H9 (cell line): ENCODE data around the gene RTN4R. TPM values are rescaled to one million over a fixed set of nuclear protein-coding genes. Genes with fewer than 3 reads are reported as not detected.
"Not testable (repeated sequence)": the region's sequence is repeated elsewhere in the genome, so short reads cannot be mapped to it uniquely, and the experiment has no call there.

Source experiments
- DNase-seq: peaks from one replicate; pipeline ENCODE4 v3.0.0-alpha.2; 2017
- H2AFZ ChIP-seq: one replicate; pipeline ENCODE4 v1.6.1; 2013; ENCODE audit warnings: mild to moderate bottlenecking, low read length, control low read depth, moderate library complexity
- H2AK5ac ChIP-seq: 2 replicates; pipeline ENCODE4 v1.6.1; 2013; ENCODE audit warnings: low read length, control low read depth, mixed read lengths; ENCODE audit not compliant: insufficient read length
- H2BK120ac ChIP-seq: one replicate; pipeline ENCODE4 v1.6.1; 2013; ENCODE audit warnings: low read depth, mild to moderate bottlenecking, low read length, control low read depth, inconsistent platforms; ENCODE audit not compliant: poor library complexity, severe bottlenecking
- H2BK12ac ChIP-seq: 2 replicates; pipeline ENCODE4 v1.6.1; 2013; ENCODE audit warnings: low read length, control low read depth, mixed read lengths, low read depth; ENCODE audit not compliant: insufficient read length
- H2BK15ac ChIP-seq: 2 replicates; pipeline ENCODE4 v1.6.1; 2013; ENCODE audit warnings: low read depth, low read length, control low read depth
- H2BK20ac ChIP-seq: one replicate; pipeline ENCODE4 v1.6.1; 2013; ENCODE audit warnings: low read depth, mild to moderate bottlenecking, low read length, control low read depth, inconsistent platforms; ENCODE audit not compliant: poor library complexity, severe bottlenecking
- H2BK5ac ChIP-seq: 2 replicates; pipeline ENCODE4 v1.6.1; 2013; ENCODE audit warnings: low read length, control low read depth, mixed read lengths; ENCODE audit not compliant: insufficient read length
- H3K14ac ChIP-seq: 2 replicates; pipeline ENCODE4 v1.6.1; 2013; ENCODE audit warnings: low read length, control low read depth; ENCODE audit not compliant: insufficient read depth
- H3K18ac ChIP-seq: 2 replicates; pipeline ENCODE4 v1.6.1; 2013; ENCODE audit warnings: low read depth, mild to moderate bottlenecking, mixed read lengths, low read length, control low read depth; ENCODE audit not compliant: insufficient read length
- H3K23ac ChIP-seq: 2 replicates; pipeline ENCODE4 v1.6.1; 2013; ENCODE audit warnings: low read length, control low read depth, mixed read lengths, low read depth; ENCODE audit not compliant: insufficient read length
- H3K23me2 ChIP-seq: 2 replicates; pipeline ENCODE4 v1.6.1; 2013; ENCODE audit warnings: low read depth, mild to moderate bottlenecking, mixed read lengths, low read length, control low read depth; ENCODE audit not compliant: insufficient read length, poor library complexity, severe bottlenecking
- H3K27ac ChIP-seq: 2 replicates; pipeline ENCODE4 v1.5.1; 2013; ENCODE audit warnings: low read length, control low read depth, mixed read lengths, low read depth; ENCODE audit not compliant: insufficient read length
- H3K27me3 ChIP-seq: 2 replicates; pipeline ENCODE4 v1.6.1; 2013; ENCODE audit warnings: low read length, control low read depth, inconsistent platforms; ENCODE audit not compliant: insufficient read depth
- H3K4ac ChIP-seq: 2 replicates; pipeline ENCODE4 v1.6.1; 2013; ENCODE audit warnings: low read depth, mild to moderate bottlenecking, control low read depth, inconsistent platforms, low read length, moderate library complexity
- H3K4me1 ChIP-seq: 2 replicates; pipeline ENCODE4 v1.6.1; 2013; ENCODE audit warnings: low read length, control low read depth, inconsistent platforms; ENCODE audit not compliant: insufficient read depth
- H3K4me2 ChIP-seq: 2 replicates; pipeline ENCODE4 v1.6.1; 2013; ENCODE audit warnings: low read length, control low read depth, mixed read lengths; ENCODE audit not compliant: insufficient read length, insufficient read depth
- H3K56ac ChIP-seq: 2 replicates; pipeline ENCODE4 v1.6.1; 2013; ENCODE audit warnings: low read depth, mild to moderate bottlenecking, mixed read lengths, low read length, control low read depth; ENCODE audit not compliant: insufficient read length
- H3K79me1 ChIP-seq: 2 replicates; pipeline ENCODE4 v1.6.1; 2013; ENCODE audit warnings: low read depth, mild to moderate bottlenecking, moderate library complexity, low read length, control low read depth, inconsistent platforms; ENCODE audit not compliant: insufficient read depth, poor library complexity, severe bottlenecking
- H3K79me2 ChIP-seq: 2 replicates; pipeline ENCODE4 v1.6.1; 2013; ENCODE audit warnings: low read length, control low read depth, inconsistent platforms; ENCODE audit not compliant: insufficient read depth
- H3K9ac ChIP-seq: 2 replicates; pipeline ENCODE4 v1.6.1; 2013; ENCODE audit warnings: low read length, control low read depth, mixed read lengths; ENCODE audit not compliant: insufficient read length; ENCODE audit errors: extremely low read depth
- H3K9me3 ChIP-seq: one replicate; pipeline ENCODE4 v1.6.1; 2013; ENCODE audit warnings: low read depth, low read length, inconsistent platforms; ENCODE audit not compliant: control insufficient read depth
- H3T11ph ChIP-seq: one replicate; pipeline ENCODE4 v1.6.1; 2013; ENCODE audit warnings: mild to moderate bottlenecking, low read length, control low read depth, inconsistent platforms
- H4K20me1 ChIP-seq: one replicate; pipeline ENCODE4 v1.6.1; 2013; ENCODE audit not compliant: control insufficient read depth, insufficient read length, insufficient read depth
- H4K5ac ChIP-seq: 2 replicates; pipeline ENCODE4 v1.6.1; 2013; ENCODE audit warnings: low read depth, mild to moderate bottlenecking, mixed read lengths, low read length, control low read depth; ENCODE audit not compliant: insufficient read length
- H4K8ac ChIP-seq: replicated peaks from 2 replicates; pipeline ENCODE4 v1.6.1; 2013; ENCODE audit warnings: low read length, control low read depth, mixed read lengths, low read depth; ENCODE audit not compliant: insufficient read length
- H4K91ac ChIP-seq: 2 replicates; pipeline ENCODE4 v1.6.1; 2013; ENCODE audit warnings: low read depth, mild to moderate bottlenecking, moderate library complexity, mixed read lengths, low read length, control low read depth; ENCODE audit not compliant: insufficient read length
- H3K27ac Mint-ChIP-seq, 3 experiments: 2 replicates in 2 of 3; 3 replicates in 1 of 3; pipeline ENCODE4 v1.8.0; 2020 to 2021; ENCODE audit warnings: mixed read lengths in 3 of 3, mild to moderate bottlenecking in 1 of 3, moderate library complexity in 1 of 3
- H3K27me3 Mint-ChIP-seq: 2 replicates; pipeline ENCODE4 v1.8.0; 2021; ENCODE audit warnings: low read depth, mild to moderate bottlenecking, moderate library complexity, mixed read lengths
- H3K36me3 Mint-ChIP-seq, 3 experiments: 2 replicates in 2 of 3; 3 replicates in 1 of 3; pipeline ENCODE4 v1.8.0; 2020 to 2021; ENCODE audit warnings: low read depth in 3 of 3, mixed read lengths in 3 of 3; ENCODE audit not compliant: insufficient read depth in 1 of 3
- H3K4me1 Mint-ChIP-seq, 2 experiments: 2 replicates each; pipeline ENCODE4 v1.8.0; 2020; ENCODE audit warnings: mixed read lengths in 2 of 2
- H3K4me3 Mint-ChIP-seq, 2 experiments: 2 replicates in 1 of 2; 3 replicates in 1 of 2; pipeline ENCODE4 v1.8.0; 2020 to 2021; ENCODE audit warnings: mild to moderate bottlenecking in 2 of 2, mixed read lengths in 2 of 2, moderate library complexity in 1 of 2
- H3K9me3 Mint-ChIP-seq, 2 experiments: 2 replicates in 1 of 2; 3 replicates in 1 of 2; pipeline ENCODE4 v1.8.0; 2020; ENCODE audit warnings: mild to moderate bottlenecking in 2 of 2, mixed read lengths in 2 of 2, moderate library complexity in 1 of 2
- WGBS: extraction: QIAGEN DNeasy Blood & Tissue Kit; methylation state at CpG from one replicate; pipeline ENCODE4 v1.1.7; 2013; ENCODE audit warnings: missing lambda C conversion rate, low lambda C conversion rate, mixed read lengths; ENCODE audit not compliant: insufficient read length; ENCODE audit errors: extremely low coverage; 5-methylcytosine and 5-hydroxymethylcytosine counted together
- total RNA-seq: library from RNA; stranded (reverse); gene quantifications from 2 replicates; pipeline ENCODE4 v1.2.1, GENCODE V29; 2021
- TF ChIP-seq, protein P1 (sequence below): fragments of 200-600 bp; sonication (generic); conservative IDR thresholded peaks from 3 replicates; pipeline ENCODE4 v1.8.0; 2021; ENCODE audit warnings: antibody characterized with exemption, mild to moderate bottlenecking

The RTN4R gene
- total RNA-seq, 1 experiment from 2014 or later, result 19.0 TPM

- Histone ChIP-seq H2BK15ac (no peak overlapping the region), H4K5ac (no peak overlapping the region), H3K79me2 (no peaks in the 10 kb centered on the region; the same call in 1 of the 2 replicates), H3K56ac (no peak overlapping the region), H3K9me3 (no peaks in the 10 kb centered on the region), H3K23ac (no peak overlapping the region), H2BK120ac (no peak overlapping the region), H3K27ac (no peak overlapping the region), H3K4me1 (no peaks in the 10 kb centered on the region), H2BK5ac (no peak overlapping the region), H3K14ac (no peak overlapping the region), H4K20me1 (no peaks in the 10 kb centered on the region), H3T11ph (no peak overlapping the region), H3K23me2 (peaks cover 13% of the 10 kb centered on the region), H2BK12ac (no peak overlapping the region), H3K4me2 (no peak overlapping the region), H3K27me3 (no peaks in the 10 kb centered on the region), H4K8ac (no peak overlapping the region), H2AK5ac (no peak overlapping the region), H2AFZ (no peak overlapping the region), H3K18ac (no peak overlapping the region), H3K79me1 (no peaks in the 10 kb centered on the region), H3K9ac (no peak overlapping the region), H3K4ac (no peak overlapping the region), H2BK20ac (no peak overlapping the region), H4K91ac (no peak overlapping the region)
- Mint-ChIP-seq H3K4me3 (no peak overlapping the region), H3K36me3 (no peaks in the 10 kb centered on the region; a peak in 1 of 7 replicates), H3K4me1 (peaks cover 4 to 9% of the 10 kb centered on the region in 2 experiments), H3K27me3 (no peaks in the 10 kb centered on the region; the same call in 1 of the 2 replicates), H3K27ac (peak overlapping the region in 1 of 3 experiments; percentile 66; a peak in 2 of 7 replicates), H3K9me3 (no peaks in the 10 kb centered on the region)
- WGBS, result no CpG with 5 or more reads among the region's 21 CpGs
- DNase-seq, result no peak
- TF ChIP-seq, protein P1, sequence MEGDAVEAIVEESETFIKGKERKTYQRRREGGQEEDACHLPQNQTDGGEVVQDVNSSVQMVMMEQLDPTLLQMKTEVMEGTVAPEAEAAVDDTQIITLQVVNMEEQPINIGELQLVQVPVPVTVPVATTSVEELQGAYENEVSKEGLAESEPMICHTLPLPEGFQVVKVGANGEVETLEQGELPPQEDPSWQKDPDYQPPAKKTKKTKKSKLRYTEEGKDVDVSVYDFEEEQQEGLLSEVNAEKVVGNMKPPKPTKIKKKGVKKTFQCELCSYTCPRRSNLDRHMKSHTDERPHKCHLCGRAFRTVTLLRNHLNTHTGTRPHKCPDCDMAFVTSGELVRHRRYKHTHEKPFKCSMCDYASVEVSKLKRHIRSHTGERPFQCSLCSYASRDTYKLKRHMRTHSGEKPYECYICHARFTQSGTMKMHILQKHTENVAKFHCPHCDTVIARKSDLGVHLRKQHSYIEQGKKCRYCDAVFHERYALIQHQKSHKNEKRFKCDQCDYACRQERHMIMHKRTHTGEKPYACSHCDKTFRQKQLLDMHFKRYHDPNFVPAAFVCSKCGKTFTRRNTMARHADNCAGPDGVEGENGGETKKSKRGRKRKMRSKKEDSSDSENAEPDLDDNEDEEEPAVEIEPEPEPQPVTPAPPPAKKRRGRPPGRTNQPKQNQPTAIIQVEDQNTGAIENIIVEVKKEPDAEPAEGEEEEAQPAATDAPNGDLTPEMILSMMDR, result no peak
These were observed 3.3 kb downstream of the RTN4R start for GRCh38 chr22:20264614-20265452.

DNA sequence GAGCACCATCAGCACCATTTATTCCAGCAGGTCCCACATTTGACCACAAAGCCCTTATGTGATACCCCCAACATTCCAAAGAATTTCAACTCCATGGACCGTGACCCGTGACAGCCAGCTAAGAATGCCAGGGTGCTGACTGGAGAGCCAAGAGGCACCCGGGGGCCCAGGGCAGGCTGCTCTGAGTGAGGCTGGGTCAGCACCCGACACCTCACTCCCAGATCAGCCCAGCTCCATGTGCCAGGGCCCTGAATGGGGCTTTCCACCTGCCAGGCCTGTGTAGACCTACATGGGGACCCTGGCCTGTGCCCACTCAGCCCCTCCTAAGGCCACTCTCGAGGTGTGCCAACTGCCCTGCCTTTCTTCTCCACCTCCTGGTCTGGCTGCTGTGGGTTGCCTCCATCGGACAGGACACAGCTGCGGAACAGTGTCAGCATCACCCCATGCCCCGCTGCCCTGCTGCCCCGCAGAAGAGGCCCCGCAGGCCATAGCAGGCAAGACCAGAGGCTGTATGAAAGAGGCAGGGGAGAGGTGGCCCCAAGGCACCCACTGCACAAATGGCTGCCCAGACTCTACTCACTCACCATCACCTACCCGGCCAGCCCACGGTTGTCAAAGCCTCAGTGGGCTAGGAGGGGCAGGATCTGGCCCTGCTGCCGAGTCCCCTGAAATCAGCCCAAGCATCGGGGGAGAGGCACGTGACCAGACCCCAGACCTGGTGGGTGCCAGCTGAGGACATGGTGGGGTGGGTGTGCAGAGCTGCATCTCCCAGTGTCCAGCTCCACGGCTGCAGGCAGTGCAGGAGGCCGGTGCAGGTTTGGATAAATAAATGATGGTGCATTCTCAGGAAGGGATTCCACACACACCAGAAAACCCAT, 4.5 kb downstream of the RTN4R start:
- not testable (repeated sequence) for H3T11ph ChIP-seq, H3K4ac ChIP-seq, H4K20me1 ChIP-seq, H2AK5ac ChIP-seq, H3K4me2 ChIP-seq, H3K4me3 Mint-ChIP-seq, H3K79me2 ChIP-seq, H3K9me3 Mint-ChIP-seq, H2AFZ ChIP-seq, H3K27ac Mint-ChIP-seq, H3K27me3 Mint-ChIP-seq, H2BK15ac ChIP-seq, H2BK12ac ChIP-seq, H3K56ac ChIP-seq, H3K4me1 ChIP-seq, H4K91ac ChIP-seq, H3K18ac ChIP-seq, H3K27ac ChIP-seq, H2BK20ac ChIP-seq, H2BK5ac ChIP-seq, H3K4me1 Mint-ChIP-seq, H3K23ac ChIP-seq, H3K36me3 Mint-ChIP-seq, H3K79me1 ChIP-seq, H3K14ac ChIP-seq, H4K5ac ChIP-seq, H2BK120ac ChIP-seq, H3K27me3 ChIP-seq, DNase-seq, H3K9ac ChIP-seq, H3K9me3 ChIP-seq, H4K8ac ChIP-seq
- WGBS, result no CpG with 5 or more reads among the region's 17 CpGs
- peaks cover 12% of the 10 kb centered on the region for H3K23me2 ChIP-seq
